ENCODE measurements around the gene CERS6.
A peak's percentile ranks its signal among the peaks of the same experiment; 100 is the strongest.

The CERS6 gene

DNA sequence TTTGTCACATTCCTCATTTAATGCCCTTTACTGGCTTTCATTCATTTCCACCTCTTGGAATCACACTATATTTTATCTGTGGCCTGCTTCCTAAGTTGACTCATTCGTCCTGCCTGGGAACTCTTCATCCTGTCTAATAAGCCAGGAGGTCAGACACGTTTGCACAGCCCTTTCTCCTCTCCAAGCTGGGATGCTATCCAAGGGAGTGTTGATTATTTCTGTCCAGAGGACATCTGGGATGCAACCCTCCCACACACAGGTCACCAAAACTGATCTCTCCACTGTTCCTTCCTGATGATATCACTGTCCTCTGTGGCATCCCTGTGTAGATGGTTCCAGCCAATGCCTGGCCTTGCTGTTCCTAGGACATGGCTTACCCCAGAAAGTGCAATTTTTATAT lies 266.5 kb downstream of the CERS6 start:
- no peak for DNase-seq (ENCODE audit: extremely low read depth in 1 of 2, low read depth in 1 of 2)

DNA sequence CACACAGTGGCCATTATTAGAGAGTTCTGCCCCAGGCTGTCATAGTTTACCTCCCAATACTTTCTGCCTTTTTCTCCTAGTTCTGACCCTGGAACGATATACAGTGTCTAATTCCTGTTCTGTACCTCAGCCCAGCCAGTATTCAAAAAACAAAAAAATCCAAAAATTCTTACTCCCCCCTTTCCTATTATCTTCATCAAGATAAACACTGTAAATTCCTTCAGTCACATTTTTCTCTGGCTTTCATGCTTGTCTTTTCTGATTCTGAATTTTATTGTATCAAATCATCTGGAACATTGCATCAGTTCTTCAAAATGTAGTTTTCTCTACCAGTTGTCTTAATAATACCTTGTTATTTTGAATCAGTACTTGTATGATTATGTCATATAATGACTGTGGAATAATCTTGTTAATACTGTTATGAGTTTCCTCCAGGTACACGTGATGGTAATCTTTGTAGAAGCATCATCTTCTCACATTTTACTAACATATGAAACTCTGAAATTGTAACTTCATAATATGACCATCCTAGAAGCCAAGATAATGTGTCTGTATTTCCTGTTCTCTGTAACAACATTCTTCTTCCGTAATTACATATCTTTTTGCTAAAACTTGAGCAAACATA lies 267.3 kb downstream of the CERS6 start:
- no peak for DNase-seq (ENCODE audit: extremely low read depth in 1 of 2, low read depth in 1 of 2)

DNA sequence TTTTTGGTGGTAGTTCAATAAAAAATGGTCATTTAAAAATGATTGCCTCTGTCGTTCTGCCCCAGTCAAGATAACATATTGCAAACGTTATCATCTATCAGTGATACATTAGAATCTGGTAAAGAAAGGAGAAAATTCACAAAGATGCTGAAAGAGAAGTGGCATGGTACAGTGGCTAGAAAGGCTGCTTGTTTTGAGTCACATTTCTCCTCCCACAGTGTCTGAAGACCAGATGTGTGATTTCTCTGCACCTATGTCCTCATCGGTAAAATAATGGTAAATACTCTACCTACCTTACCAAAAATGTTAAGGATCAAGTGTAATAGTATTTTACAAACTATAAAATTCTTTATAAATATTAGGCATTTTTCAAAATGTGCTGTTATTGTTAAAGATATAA lies 270.3 kb downstream of the CERS6 start:
- no peak for DNase-seq (ENCODE audit: extremely low read depth in 1 of 2, low read depth in 1 of 2)

GRCh38 chr2:168727904-168728470 lies 271.9 kb downstream of the CERS6 start:
- DNase-seq (ENCODE audit: extremely low read depth in 1 of 2, low read depth in 1 of 2) = no peak

DNA sequence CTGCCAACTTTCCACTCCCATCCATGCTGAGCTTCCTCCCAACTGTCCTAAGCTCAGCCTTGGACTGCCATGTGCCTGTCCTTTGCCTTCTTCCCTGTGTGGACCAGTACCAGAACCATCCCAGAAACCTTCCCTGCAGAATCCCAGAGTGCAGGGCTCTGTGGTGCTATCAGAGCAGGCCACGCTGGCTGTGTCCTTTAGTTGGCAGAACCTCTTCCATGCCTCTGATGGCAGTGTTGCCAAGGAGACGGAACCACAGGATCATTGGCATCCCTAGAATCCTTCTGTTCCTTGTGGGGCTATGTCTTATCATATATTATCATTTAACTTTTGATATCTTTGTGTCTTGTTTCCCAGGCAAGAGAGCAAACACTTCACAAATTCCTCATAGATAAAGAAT lies 273.4 kb downstream of the CERS6 start:
- DNase-seq (ENCODE audit: extremely low read depth in 1 of 2, low read depth in 1 of 2) = no peak

- DNase-seq (ENCODE audit: extremely low read depth in 1 of 2, low read depth in 1 of 2) = no peak
Measured at GRCh38 chr2:168730344-168730743, 274.3 kb downstream of the CERS6 start.

DNA sequence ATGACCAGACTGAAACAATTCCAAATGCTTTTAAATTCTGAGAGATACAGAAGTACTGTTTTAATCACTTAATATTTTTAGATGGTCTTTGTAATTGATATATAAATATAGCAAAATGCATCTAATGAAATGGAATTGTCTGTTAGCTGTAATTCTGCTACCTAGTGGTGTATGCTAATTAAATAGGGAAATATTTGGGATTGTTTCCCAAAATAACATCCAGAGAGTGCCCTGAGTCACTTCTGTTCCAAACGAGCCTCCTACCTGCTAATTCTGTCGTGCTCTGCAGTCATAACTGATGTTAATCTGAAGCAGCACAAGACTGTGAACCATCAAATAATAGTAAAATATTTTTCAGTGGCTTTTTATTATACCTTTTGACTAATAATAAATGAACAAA lies 274.9 kb downstream of the CERS6 start:
- no peak for DNase-seq (ENCODE audit: extremely low read depth in 1 of 2, low read depth in 1 of 2)

DNA sequence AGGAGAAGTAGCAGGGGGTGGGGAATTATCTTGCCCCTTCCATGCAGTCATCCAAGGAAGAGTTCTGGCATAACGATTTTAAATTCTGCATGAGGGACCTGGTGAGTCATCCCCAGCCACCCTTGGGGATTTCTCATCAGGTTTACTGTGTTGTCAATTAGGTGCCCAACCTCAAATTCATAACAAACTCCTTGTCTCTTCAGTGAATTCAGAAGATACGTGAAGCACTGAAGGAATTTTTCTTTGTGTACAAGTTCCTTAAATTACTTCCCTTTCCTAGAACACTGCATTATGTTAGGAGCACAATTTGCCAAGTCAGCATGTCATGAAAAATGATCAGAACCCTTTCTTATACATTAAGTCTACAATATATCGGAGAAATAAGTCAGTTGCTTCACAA lies 275.5 kb downstream of the CERS6 start:
- no peak for DNase-seq (ENCODE audit: extremely low read depth in 1 of 2, low read depth in 1 of 2)

GRCh38 chr2:168732100-168732499 lies 276.0 kb downstream of the CERS6 start:
- no peak for DNase-seq (ENCODE audit: extremely low read depth in 1 of 2, low read depth in 1 of 2)

GRCh38 chr2:168732506-168732905 lies 276.4 kb downstream of the CERS6 start:
- DNase-seq (ENCODE audit: extremely low read depth in 1 of 2, low read depth in 1 of 2) = no peak

DNA sequence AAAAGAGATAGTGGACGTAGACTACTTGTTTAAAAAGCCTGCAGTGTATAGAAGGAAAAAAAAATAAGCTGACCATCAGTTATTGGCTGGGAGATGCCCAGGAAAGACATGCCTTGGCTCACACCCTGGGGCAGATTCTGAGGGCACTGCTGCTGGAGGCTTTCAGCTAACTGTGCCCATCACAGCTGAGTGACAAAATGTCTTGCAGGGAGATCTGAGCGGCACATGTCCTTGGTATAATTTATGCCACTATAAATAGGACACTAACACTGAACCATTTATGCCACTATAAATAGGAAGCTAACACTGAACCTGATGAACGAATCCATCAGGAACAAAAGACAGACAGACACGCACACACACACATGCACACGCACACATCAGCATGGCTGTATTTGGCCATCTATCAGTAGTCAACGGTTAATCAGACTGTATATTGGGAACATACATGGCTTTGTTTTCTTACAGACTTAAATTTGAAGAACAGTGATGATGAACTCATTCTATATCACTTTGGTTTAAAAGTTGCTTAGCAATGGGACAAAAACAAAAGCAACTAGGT lies 278.2 kb downstream of the CERS6 start:
- no peak for DNase-seq (ENCODE audit: extremely low read depth in 1 of 2, low read depth in 1 of 2)

DNA sequence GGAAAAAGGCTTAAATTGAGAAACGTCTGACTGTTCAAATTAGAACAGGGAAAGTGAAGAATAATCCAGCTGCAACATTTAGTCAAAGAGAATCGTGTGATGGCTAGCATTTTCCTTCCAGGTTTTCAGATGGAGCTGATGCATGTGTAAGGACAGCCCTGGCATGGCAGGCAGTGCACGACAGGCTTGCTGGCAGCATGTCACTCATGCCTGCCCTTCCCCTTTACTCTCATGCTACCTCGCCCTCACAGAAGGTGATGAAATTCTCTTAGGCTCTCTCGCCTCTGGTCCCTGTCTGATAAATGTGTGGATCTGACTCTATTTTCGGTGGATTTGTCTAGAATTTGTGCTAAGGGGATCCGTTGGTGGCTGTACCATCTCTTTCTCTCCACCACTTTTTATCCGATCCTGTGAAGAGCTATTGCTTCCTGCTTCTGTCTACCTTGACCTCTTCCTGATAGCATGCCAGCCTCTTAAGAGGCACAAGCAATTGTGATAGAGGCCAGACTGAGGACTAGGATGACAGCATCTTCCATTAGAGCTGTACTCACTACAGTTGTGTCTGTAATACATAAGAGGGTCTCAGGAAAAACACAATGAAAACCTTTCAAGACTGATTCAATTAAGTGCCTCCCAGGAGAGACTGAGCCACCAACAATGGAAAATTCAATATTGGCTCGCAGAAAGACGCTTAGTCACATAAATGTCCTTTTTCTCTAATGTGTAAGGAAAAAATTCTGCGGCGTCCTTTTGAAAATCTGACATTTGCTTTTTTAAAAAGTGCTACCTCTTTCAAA lies 280.8 kb downstream of the CERS6 start:
- DNase-seq (ENCODE audit: extremely low read depth in 1 of 2, low read depth in 1 of 2) = no peak

DNA sequence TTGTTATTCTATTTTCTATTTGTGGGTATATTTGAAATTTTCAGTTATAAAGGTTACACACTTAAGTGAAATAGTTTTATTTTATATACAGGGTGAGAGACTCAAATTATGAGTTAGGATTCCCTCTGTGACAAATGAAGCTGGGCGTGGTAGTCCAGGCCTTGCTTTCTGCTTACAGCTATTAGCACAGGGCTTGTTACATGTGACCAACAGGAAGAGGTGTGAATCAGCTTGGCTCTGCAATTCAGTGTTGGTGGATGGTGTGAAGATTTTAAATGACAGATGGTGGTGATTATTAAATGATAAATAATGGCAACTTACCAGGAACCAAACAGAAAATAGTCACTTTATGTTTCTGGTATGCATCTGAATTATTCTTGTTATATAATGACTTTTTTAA lies 282.0 kb downstream of the CERS6 start:
- no peak for DNase-seq (ENCODE audit: extremely low read depth in 1 of 2, low read depth in 1 of 2)

- no peak for DNase-seq (ENCODE audit: extremely low read depth in 1 of 2, low read depth in 1 of 2)
Measured at GRCh38 chr2:168740360-168740759, 284.3 kb downstream of the CERS6 start.

DNA sequence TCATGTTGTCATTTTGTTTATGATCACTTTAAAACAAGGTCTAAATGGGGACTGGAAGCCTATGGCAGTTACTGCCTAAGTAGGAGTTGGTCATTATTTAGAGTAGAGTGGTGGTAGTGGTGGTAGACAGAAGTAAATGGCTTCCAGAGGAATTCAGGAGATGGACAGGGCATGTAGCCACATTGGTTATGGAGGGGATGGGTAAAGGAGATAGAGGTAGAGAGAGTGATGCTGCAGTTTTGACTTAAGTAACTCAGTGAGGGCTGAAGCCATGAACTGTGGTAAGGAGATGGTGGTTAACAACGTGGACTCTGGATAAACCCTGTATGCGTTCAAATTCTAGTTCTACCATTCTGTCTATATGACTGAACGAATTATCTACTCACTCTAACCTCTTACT lies 284.7 kb downstream of the CERS6 start:
- no peak for DNase-seq (ENCODE audit: extremely low read depth in 1 of 2, low read depth in 1 of 2)

- DNase-seq (ENCODE audit: extremely low read depth in 1 of 2, low read depth in 1 of 2) = no peak
Measured at GRCh38 chr2:168742258-168742932, 286.3 kb downstream of the CERS6 start.

DNA sequence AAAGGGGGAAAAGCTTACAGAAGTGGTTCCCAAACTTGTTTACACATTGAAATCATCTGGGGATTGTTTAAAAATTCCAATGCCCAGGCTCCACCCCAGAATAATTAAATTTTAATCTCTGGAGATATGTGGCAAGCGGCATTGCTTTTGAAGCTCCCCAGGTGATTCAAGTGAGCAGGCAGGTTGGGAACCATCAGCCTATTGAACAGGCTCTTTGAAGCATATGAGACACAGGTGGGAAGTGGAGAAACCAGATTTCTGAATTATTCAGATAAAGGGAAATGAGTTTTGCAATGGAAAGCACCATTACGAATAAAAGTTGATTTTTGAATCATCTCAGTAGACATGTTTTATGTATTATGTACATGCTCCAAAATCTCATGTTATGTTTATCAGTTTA lies 288.8 kb downstream of the CERS6 start:
- no peak for DNase-seq (ENCODE audit: extremely low read depth in 1 of 2, low read depth in 1 of 2)

DNA sequence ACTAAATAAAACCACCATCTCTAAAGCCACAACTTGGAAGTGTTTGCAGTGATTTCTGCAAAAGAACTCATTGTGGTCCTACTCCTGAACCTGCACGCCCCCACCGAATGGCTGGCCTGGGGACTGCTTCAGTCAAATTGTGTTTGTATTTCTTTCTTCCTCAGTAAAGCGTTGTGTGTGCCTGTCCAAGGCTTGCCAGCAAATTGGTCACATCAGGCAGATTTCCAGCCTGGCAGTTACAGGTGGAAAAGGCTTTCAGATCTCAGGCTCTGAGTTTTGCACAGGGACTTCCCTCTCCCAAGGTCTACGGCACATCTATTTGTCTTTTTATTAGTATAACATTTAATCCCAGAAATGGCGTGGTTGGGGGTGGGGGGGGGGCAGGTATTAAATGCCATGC lies 292.4 kb downstream of the CERS6 start:
- no peak for DNase-seq (ENCODE audit: extremely low read depth in 1 of 2, low read depth in 1 of 2)

DNA sequence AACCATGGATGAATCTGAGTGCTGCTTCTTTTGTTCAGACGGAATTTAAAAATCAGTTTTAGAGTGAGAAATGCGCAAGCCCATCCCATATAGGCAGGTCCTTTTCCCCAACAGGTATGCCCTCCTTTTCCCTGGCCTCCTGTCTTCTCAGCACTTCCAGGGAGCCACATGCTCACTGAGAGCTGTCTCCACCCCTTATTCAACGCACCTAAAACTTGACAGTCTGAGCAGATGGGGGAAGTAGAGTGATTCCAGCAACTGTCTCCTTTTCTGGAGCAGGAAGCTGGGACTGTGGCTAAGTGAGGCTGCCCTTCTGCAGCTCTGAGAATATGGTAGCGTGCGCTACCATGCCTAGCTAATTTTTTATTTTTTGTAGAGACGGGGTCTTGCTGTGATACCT lies 293.2 kb downstream of the CERS6 start:
- no peak for DNase-seq (ENCODE audit: extremely low read depth in 1 of 2, low read depth in 1 of 2)

GRCh38 chr2:168751104-168751740 lies 295.1 kb downstream of the CERS6 start:
- DNase-seq (ENCODE audit: extremely low read depth in 1 of 2, low read depth in 1 of 2) = peak in 1 of 2 donors; percentile 2

GRCh38 chr2:168752361-168752760 lies 296.3 kb downstream of the CERS6 start:
- DNase-seq (ENCODE audit: extremely low read depth in 1 of 2, low read depth in 1 of 2) = no peak

Measured in stimulated activated CD8-positive, alpha-beta memory T cell treated with anti-CD3 and anti-CD28 coated beads, Interleukin-7, amount 100 ng/mL, for 48 hours (primary cell).